Right lobe of liver (tissue), 6 donors: ENCODE measurements around the gene TRIL. TPM values are rescaled to one million over a fixed set of nuclear protein-coding genes. Genes with fewer than 3 reads are reported as not detected.

ENCODE experiments used
- ATAC-seq, 4 donors: fragments of 200-7000 bp; cut with Tn5 transposase; one replicate each; pipeline ENCODE4 v1.9.1; 2020; ENCODE audit warnings: mild to moderate bottlenecking in 4 of 4, moderate library complexity in 4 of 4
- DNase-seq, 3 donors: peaks; one replicate each; pipeline ENCODE4 v3.0.0-alpha.2; 2020
- H3K27ac ChIP-seq, 3 donors: fragments of 200-600 bp; one replicate each; pipeline ENCODE4 v1.8.0; 2022
- H3K27me3 ChIP-seq, 2 donors: fragments of 200-600 bp; one replicate each; pipeline ENCODE4 v1.8.0; 2022
- H3K36me3 ChIP-seq, 4 donors: fragments of 200-600 bp; sonication (generic) in 1 of 4; one replicate each; pipeline versions ENCODE4 v1.5.1 to v1.8.0; 2017 to 2022; ENCODE audit warnings: control low read depth in 1 of 4
- H3K4me1 ChIP-seq, 4 donors: fragments of 200-600 bp; sonication (generic) in 1 of 4; one replicate each; pipeline versions ENCODE4 v1.5.1 to v1.8.0; 2017 to 2022; ENCODE audit warnings: control low read depth in 1 of 4
- H3K4me3 ChIP-seq, 3 donors: fragments of 200-600 bp; one replicate each; pipeline ENCODE4 v1.8.0; 2022
- H3K9me3 ChIP-seq, 4 donors: fragments of 200-600 bp; sonication (generic) in 1 of 4; one replicate each; pipeline versions ENCODE4 v1.5.1 to v1.8.0; 2017 to 2022; ENCODE audit warnings: control low read depth in 1 of 4
- CTCF ChIP-seq, 4 donors: fragments of 200-600 bp in 3 of 4; fragments of 450-650 bp in 1 of 4; IDR thresholded peaks; one replicate each; pipeline versions ENCODE4 v1.5.1 to v1.8.0; 2016 to 2022; ENCODE audit warnings: antibody characterized with exemption in 4 of 4, mild to moderate bottlenecking in 2 of 4
- POLR2A ChIP-seq: fragments of 450-650 bp; IDR thresholded peaks from one replicate; pipeline ENCODE4 v1.6.1; 2017; ENCODE audit warnings: antibody characterized with exemption, mild to moderate bottlenecking
- WGBS: methylation state at CpG from one replicate; pipeline ENCODE4 v1.1.6; 2018; ENCODE audit warnings: low coverage, low lambda C conversion rate; ENCODE audit not compliant: insufficient coverage; ENCODE audit errors: missing lambda C conversion rate; 5-methylcytosine and 5-hydroxymethylcytosine counted together
- intact Hi-C, 2 donors: fragments of 100-400 bp; cut with DNase I; formaldehyde crosslinking; loops; one replicate each; pipeline versions ENCODE4 v1.11.2 to v1.14.1; 2022
- total RNA-seq, 6 experiments: library from RNA; depleted of rRNA in 2 of 6; stranded (reverse); fragments of >200 nt in 2 of 6; fragmentation: NEBNext Ultra II Directional in 3 of 6; extraction: Animal tissue kit (Norgen Biotek cat#: 25700) in 3 of 6; gene quantifications; one replicate each; pipeline versions ENCODE4 v1.1.0 to v1.2.4, GENCODE V29; 2016 to 2023
- donor health status: DM: no; HTN: yes; CAD: no.
- donor health status: DM: no; HTN: no; CAD: no.
- donor health status: DM: no; HTN: no; CAD: no.
- donor health status: DM: no; HTN: yes; CAD: no.
- donor health status: DM: no; HTN: yes; CAD: no.

Gene TRIL
- total RNA-seq, 6 experiments from 2014 or later = 0.12 to 0.29 (median 0.21) TPM

GRCh38 chr7:28983396-28984190 lies 25.5 kb upstream of the TRIL start:
- no peak overlapping the region for H3K4me3 ChIP-seq
- H3K4me1 ChIP-seq = no peaks in the 10 kb centered on the region

GRCh38 chr7:28981161-28981465 lies 23.0 kb upstream of the TRIL start:
- no peak for ATAC-seq
- WGBS = 76% methylated on average over 4 of the region's 4 CpGs
- DNase-seq = no peak
- no peak overlapping the region for H3K27ac ChIP-seq
- intact Hi-C loops = no loop called here
- H3K4me1 ChIP-seq = no peaks in the 10 kb centered on the region
- no peak overlapping the region for H3K4me3 ChIP-seq
- TF ChIP-seq CTCF (IDR thresholded peaks at IDR 0.05) = no peak
- TF ChIP-seq POLR2A = no peak
- H3K9me3 ChIP-seq = no peaks in the 10 kb centered on the region
- no peaks in the 10 kb centered on the region for H3K36me3 ChIP-seq
- no peaks in the 10 kb centered on the region for H3K27me3 ChIP-seq

More at GRCh38 chr7:28983396-28984190, 25.5 kb upstream of the TRIL start:
- H3K27ac ChIP-seq = no peak overlapping the region
- ATAC-seq = no peak
- intact Hi-C loops = no loop called here
- 88% methylated on average over 4 of the region's 4 CpGs for WGBS
- DNase-seq = no peak
- TF ChIP-seq POLR2A = no peak
- TF ChIP-seq CTCF (IDR thresholded peaks at IDR 0.05) = no peak
- no peaks in the 10 kb centered on the region for H3K36me3 ChIP-seq
- no peaks in the 10 kb centered on the region for H3K27me3 ChIP-seq
- H3K9me3 ChIP-seq = no peaks in the 10 kb centered on the region

- H3K4me3 ChIP-seq = no peak overlapping the region
- ATAC-seq = no peak
- H3K27me3 ChIP-seq = no peaks in the 10 kb centered on the region
- intact Hi-C loops = no loop called here
- H3K9me3 ChIP-seq = no peaks in the 10 kb centered on the region
- no peak for DNase-seq
- H3K4me1 ChIP-seq = no peaks in the 10 kb centered on the region
- no peak overlapping the region for H3K27ac ChIP-seq
- 70% methylated on average over 8 of the region's 8 CpGs for WGBS
- TF ChIP-seq POLR2A (no peak), CTCF (IDR thresholded peaks at IDR 0.05) (no peak)
- H3K36me3 ChIP-seq = no peaks in the 10 kb centered on the region
These were observed 22.5 kb upstream of the TRIL start for GRCh38 chr7:28980451-28981160.

- Histone ChIP-seq H3K27ac (no peak overlapping the region), H3K36me3 (no peaks in the 10 kb centered on the region), H3K4me3 (no peak overlapping the region), H3K27me3 (no peaks in the 10 kb centered on the region), H3K4me1 (no peaks in the 10 kb centered on the region), H3K9me3 (no peaks in the 10 kb centered on the region)
- ATAC-seq = no peak
- intact Hi-C loops = no loop called here
- DNase-seq = no peak
- TF ChIP-seq POLR2A (no peak), CTCF (IDR thresholded peaks at IDR 0.05) (no peak)
- WGBS = 100% methylated on average over 1 of the region's 3 CpGs
These were observed 21.6 kb upstream of the TRIL start for GRCh38 chr7:28979776-28980175.
